ENCODE data around the gene IPMK.
"Not testable (repeated sequence)": the region's sequence is repeated elsewhere in the genome, so short reads cannot be mapped to it uniquely, and the experiment has no call there.

IPMK gene

GRCh38 chr10:58243801-58244200, 23.9 kb downstream of the IPMK start:
- not testable (repeated sequence) for H3K4me3 ChIP-seq (ENCODE audit: low read length); H3K9me3 ChIP-seq (replicated peaks; ENCODE audit: low read length); H3K4me2 ChIP-seq (ENCODE audit: low read length); H3K9ac ChIP-seq (ENCODE audit: low read depth, low read length); H3K36me3 ChIP-seq (ENCODE audit: insufficient read depth, low read length); H3K27me3 ChIP-seq (ENCODE audit: control insufficient read depth, insufficient read depth, low read length)
- peaks cover 25% of the 10 kb centered on the region for H3K4me1 ChIP-seq (ENCODE audit: control insufficient read depth, insufficient read depth, low read length)

DNA sequence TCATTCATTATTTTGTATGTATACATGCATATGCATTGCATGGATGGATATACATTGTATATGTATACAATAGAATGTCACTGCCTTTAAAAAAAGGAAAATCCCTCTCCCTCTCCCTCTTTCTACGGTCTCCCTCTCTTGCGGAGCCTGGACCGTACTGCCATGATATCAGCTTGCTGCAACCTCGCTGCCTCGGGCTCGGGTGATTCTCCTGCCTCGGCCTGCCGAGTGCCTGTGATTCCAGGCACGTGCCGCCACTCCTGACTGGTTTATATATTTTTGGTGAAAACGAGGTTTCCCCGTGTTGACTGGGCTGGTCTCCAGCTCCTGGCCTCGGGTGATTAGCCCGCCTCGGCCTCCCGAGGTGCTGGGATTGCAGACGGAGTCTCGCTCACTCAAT, 24.4 kb downstream of the IPMK start:
- no peaks in the 10 kb centered on the region for H3K9me3 ChIP-seq (replicated peaks; ENCODE audit: low read length)
- no peaks in the 10 kb centered on the region for H3K27me3 ChIP-seq (ENCODE audit: control insufficient read depth, insufficient read depth, low read length)
- H3K4me2 ChIP-seq (ENCODE audit: low read length) = no peak overlapping the region
- no peak overlapping the region for H3K4me3 ChIP-seq (ENCODE audit: low read length)
- H3K4me1 ChIP-seq (ENCODE audit: control insufficient read depth, insufficient read depth, low read length) = peaks cover 26% of the 10 kb centered on the region
- no peak overlapping the region for H3K9ac ChIP-seq (ENCODE audit: low read depth, low read length)
- no peaks in the 10 kb centered on the region for H3K36me3 ChIP-seq (ENCODE audit: insufficient read depth, low read length)

DNA sequence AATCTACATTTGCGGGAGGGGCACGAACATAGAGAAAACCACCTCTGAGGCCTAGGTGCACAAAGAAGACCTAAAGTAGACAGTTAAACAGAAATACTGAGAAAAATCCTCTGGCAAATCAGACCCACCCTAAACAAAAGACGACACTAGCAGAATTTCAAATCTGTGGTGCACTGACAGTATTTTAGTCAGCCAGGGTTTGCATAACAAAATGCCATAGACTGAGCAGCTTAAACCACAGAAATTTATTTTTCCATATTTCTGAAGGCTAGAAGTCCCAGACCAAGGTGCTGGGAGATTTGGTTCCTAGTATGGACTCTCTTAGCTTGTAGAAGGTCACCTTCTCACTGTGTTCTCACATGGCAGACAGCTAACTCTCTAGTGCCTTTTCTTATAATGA, 26.3 kb downstream of the IPMK start:
- Histone ChIP-seq H3K27me3 (ENCODE audit: control insufficient read depth, insufficient read depth, low read length) (no peaks in the 10 kb centered on the region), H3K4me3 (ENCODE audit: low read length) (no peak overlapping the region), H3K36me3 (ENCODE audit: insufficient read depth, low read length) (no peaks in the 10 kb centered on the region), H3K4me2 (ENCODE audit: low read length) (no peak overlapping the region), H3K4me1 (ENCODE audit: control insufficient read depth, insufficient read depth, low read length) (peaks cover 42% of the 10 kb centered on the region), H3K9me3 (replicated peaks; ENCODE audit: low read length) (no peaks in the 10 kb centered on the region), H3K9ac (ENCODE audit: low read depth, low read length) (peak overlapping the region; percentile 4)

DNA sequence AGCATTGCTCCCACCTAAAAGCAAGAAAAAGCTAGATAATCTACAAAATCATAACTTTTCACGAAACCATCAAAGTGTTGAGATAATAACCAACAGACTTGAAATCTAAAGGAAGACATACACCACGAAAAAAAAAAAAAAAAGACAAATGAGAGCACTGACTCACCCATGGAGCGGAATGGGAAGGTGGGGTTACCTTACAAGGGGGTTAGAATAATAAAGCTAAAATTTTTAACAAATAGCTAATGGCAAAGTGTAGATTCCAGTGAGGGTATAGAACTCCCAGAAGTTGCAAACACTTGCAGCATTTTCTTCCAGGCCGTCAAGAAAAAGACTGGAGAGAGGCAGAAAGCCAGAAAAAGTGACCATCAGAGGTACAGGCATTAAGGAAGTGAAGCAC, 27.2 kb downstream of the IPMK start:
- H3K36me3 ChIP-seq (ENCODE audit: insufficient read depth, low read length) = no peaks in the 10 kb centered on the region
- H3K9ac ChIP-seq (ENCODE audit: low read depth, low read length) = peak overlapping the region; percentile 4
- no peak overlapping the region for H3K4me3 ChIP-seq (ENCODE audit: low read length)
- H3K4me2 ChIP-seq (ENCODE audit: low read length) = peak overlapping the region; percentile 9
- no peaks in the 10 kb centered on the region for H3K9me3 ChIP-seq (replicated peaks; ENCODE audit: low read length)
- H3K27me3 ChIP-seq (ENCODE audit: control insufficient read depth, insufficient read depth, low read length) = no peaks in the 10 kb centered on the region
- H3K4me1 ChIP-seq (ENCODE audit: control insufficient read depth, insufficient read depth, low read length) = peaks cover 42% of the 10 kb centered on the region

- Histone ChIP-seq H3K9ac (ENCODE audit: low read depth, low read length) (peak overlapping the region; percentile 11), H3K4me3 (ENCODE audit: low read length) (no peak overlapping the region)
Observed at GRCh38 chr10:58239561-58240169, 28.0 kb downstream of the IPMK start.

DNA sequence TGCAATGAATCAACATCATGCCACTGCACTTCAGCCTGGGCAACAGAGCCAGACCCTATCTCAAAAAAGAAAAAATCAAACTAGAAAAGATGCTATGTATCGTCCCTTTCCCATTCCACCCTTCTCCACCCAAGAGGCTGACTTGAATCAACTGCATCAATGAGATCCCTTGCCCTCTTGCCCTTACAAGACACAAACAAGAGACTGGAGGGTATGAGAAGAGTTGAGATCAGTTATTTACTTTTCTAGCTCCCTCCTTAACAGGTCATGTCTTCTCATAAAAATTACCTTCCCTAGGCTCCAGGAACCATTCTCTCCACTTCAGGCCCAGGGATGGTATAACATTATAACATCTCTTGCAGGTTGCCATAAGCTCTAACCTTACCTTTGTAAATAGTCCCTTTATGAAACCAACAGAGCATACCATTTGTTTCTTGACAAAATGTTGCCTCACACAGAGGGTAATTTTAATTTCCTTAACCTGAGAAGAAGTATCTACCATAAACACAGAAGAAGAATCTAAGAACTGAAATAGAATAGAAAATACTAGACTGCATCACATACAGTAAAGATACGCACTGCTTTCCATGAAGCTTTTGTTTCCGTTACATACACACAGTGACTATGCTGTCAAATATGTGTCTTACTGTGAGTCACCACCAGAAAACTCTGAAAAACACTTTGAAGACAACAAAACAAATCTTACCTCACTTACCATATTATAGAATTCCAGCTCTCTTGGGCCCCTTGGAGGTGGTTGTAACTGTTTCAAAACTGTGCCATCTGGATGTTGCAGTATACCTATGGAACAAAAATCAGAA, 30.5 kb downstream of the IPMK start:
- Histone ChIP-seq H3K4me2 (ENCODE audit: low read length) (peak overlapping the region; percentile 36), H3K36me3 (ENCODE audit: insufficient read depth, low read length) (no peaks in the 10 kb centered on the region), H3K9me3 (replicated peaks; ENCODE audit: low read length) (no peaks in the 10 kb centered on the region), H3K4me3 (ENCODE audit: low read length) (peak overlapping the region; percentile 2), H3K4me1 (ENCODE audit: control insufficient read depth, insufficient read depth, low read length) (peaks cover 42% of the 10 kb centered on the region), H3K9ac (ENCODE audit: low read depth, low read length) (peak overlapping the region; percentile 12), H3K27me3 (ENCODE audit: control insufficient read depth, insufficient read depth, low read length) (no peaks in the 10 kb centered on the region)

More at GRCh38 chr10:58239561-58240169, 28.0 kb downstream of the IPMK start:
- Histone ChIP-seq H3K36me3 (ENCODE audit: insufficient read depth, low read length) (no peaks in the 10 kb centered on the region), H3K9me3 (replicated peaks; ENCODE audit: low read length) (no peaks in the 10 kb centered on the region), H3K4me2 (ENCODE audit: low read length) (peak overlapping the region; percentile 55), H3K27me3 (ENCODE audit: control insufficient read depth, insufficient read depth, low read length) (no peaks in the 10 kb centered on the region), H3K4me1 (ENCODE audit: control insufficient read depth, insufficient read depth, low read length) (peaks cover 42% of the 10 kb centered on the region)

GRCh38 chr10:58229856-58230255, 37.8 kb downstream of the IPMK start:
- not testable (repeated sequence) for H3K9ac ChIP-seq (ENCODE audit: low read depth, low read length); H3K4me1 ChIP-seq (ENCODE audit: control insufficient read depth, insufficient read depth, low read length); H3K9me3 ChIP-seq (replicated peaks; ENCODE audit: low read length); H3K27me3 ChIP-seq (ENCODE audit: control insufficient read depth, insufficient read depth, low read length); H3K4me2 ChIP-seq (ENCODE audit: low read length); H3K4me3 ChIP-seq (ENCODE audit: low read length); H3K36me3 ChIP-seq (ENCODE audit: insufficient read depth, low read length)

GRCh38 chr10:58225654-58226053, 42.0 kb downstream of the IPMK start:
- Histone ChIP-seq H3K9me3 (replicated peaks; ENCODE audit: low read length) (no peaks in the 10 kb centered on the region), H3K4me2 (ENCODE audit: low read length) (no peak overlapping the region), H3K36me3 (ENCODE audit: insufficient read depth, low read length) (no peaks in the 10 kb centered on the region), H3K27me3 (ENCODE audit: control insufficient read depth, insufficient read depth, low read length) (no peaks in the 10 kb centered on the region), H3K4me3 (ENCODE audit: low read length) (no peak overlapping the region), H3K4me1 (ENCODE audit: control insufficient read depth, insufficient read depth, low read length) (peaks cover 3% of the 10 kb centered on the region), H3K9ac (ENCODE audit: low read depth, low read length) (no peak overlapping the region)

GRCh38 chr10:58220769-58221451, 46.8 kb downstream of the IPMK start:
- Histone ChIP-seq H3K4me3 (ENCODE audit: low read length) (no peak overlapping the region), H3K36me3 (ENCODE audit: insufficient read depth, low read length) (no peaks in the 10 kb centered on the region), H3K4me2 (ENCODE audit: low read length) (no peak overlapping the region), H3K27me3 (ENCODE audit: control insufficient read depth, insufficient read depth, low read length) (no peaks in the 10 kb centered on the region), H3K9me3 (replicated peaks; ENCODE audit: low read length) (no peaks in the 10 kb centered on the region), H3K9ac (ENCODE audit: low read depth, low read length) (no peak overlapping the region), H3K4me1 (ENCODE audit: control insufficient read depth, insufficient read depth, low read length) (peaks cover 3% of the 10 kb centered on the region)

DNA sequence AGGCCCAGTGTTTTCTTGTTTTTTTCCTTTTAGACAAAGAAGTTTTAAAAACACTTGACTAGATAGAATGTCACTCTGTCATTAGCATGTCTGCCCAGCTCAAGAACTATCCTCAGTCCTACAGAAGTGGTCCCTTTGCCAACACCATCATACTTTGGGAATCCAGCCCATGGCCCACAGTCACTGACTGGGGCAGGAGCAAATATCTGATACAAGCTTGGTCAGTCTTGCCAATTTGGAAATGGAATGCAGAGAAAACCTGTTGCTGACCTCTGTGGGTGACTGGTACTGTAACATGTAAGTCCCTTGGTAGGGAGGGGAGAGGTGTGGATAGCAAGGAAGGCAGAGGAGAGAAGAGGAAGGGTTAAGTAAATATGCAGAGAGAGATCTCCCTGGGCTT, 47.8 kb downstream of the IPMK start:
- Histone ChIP-seq H3K4me3 (ENCODE audit: low read length) (no peak overlapping the region), H3K9ac (ENCODE audit: low read depth, low read length) (no peak overlapping the region), H3K4me2 (ENCODE audit: low read length) (no peak overlapping the region), H3K36me3 (ENCODE audit: insufficient read depth, low read length) (no peaks in the 10 kb centered on the region), H3K9me3 (replicated peaks; ENCODE audit: low read length) (no peaks in the 10 kb centered on the region), H3K4me1 (ENCODE audit: control insufficient read depth, insufficient read depth, low read length) (peaks cover 3% of the 10 kb centered on the region), H3K27me3 (ENCODE audit: control insufficient read depth, insufficient read depth, low read length) (no peaks in the 10 kb centered on the region)

- Histone ChIP-seq H3K27me3 (ENCODE audit: control insufficient read depth, insufficient read depth, low read length) (no peaks in the 10 kb centered on the region), H3K4me3 (ENCODE audit: low read length) (no peak overlapping the region), H3K4me2 (ENCODE audit: low read length) (no peak overlapping the region), H3K36me3 (ENCODE audit: insufficient read depth, low read length) (no peaks in the 10 kb centered on the region), H3K4me1 (ENCODE audit: control insufficient read depth, insufficient read depth, low read length) (peaks cover 3% of the 10 kb centered on the region), H3K9ac (ENCODE audit: low read depth, low read length) (no peak overlapping the region), H3K9me3 (replicated peaks; ENCODE audit: low read length) (no peaks in the 10 kb centered on the region)
Observed at GRCh38 chr10:58217612-58218011, 50.1 kb downstream of the IPMK start.

Measured in skeletal muscle satellite cell (primary cell).